ENCODE results near the gene ANTXR1. TPM values are rescaled to one million over a fixed set of nuclear protein-coding genes. Genes with fewer than 3 reads are reported as not detected.

Gene ANTXR1
- total RNA-seq, 3 donors from 2014 or later (not counting 1 experiment from before 2014, with no cell fraction given) = not detected

- Histone ChIP-seq H3K36me3 (ENCODE audit: control insufficient read depth, insufficient read depth, low read length) (no peaks in the 10 kb centered on the region), H3K4me3 (ENCODE audit: low read length) (no peak overlapping the region), H3K27me3 (ENCODE audit: control insufficient read depth, insufficient read depth, low read length) (peaks cover 3% of the 10 kb centered on the region), H3K9me3 (ENCODE audit: control insufficient read depth, insufficient read depth, low read length) (no peaks in the 10 kb centered on the region), H3K4me1 (ENCODE audit: control insufficient read depth, insufficient read depth, low read length) (no peaks in the 10 kb centered on the region), H3K27ac (ENCODE audit: low read length) (no peak overlapping the region)
- no peak overlapping the region for H3K4me3 Mint-ChIP-seq
- no peak overlapping the region for H3K27ac Mint-ChIP-seq
- H3K4me1 Mint-ChIP-seq = no peaks in the 10 kb centered on the region
- DNase-seq (no peak), ATAC-seq (no peak)
- no peaks in the 10 kb centered on the region for H3K36me3 Mint-ChIP-seq
- no peak for TF ChIP-seq CTCF (IDR thresholded peaks at IDR 0.05)
- H3K27me3 Mint-ChIP-seq (ENCODE audit: low read depth in 2 of 2) = peaks cover 30 to 44% of the 10 kb centered on the region in 2 donors
- intact Hi-C loops (cut with micrococcal nuclease) = no loop called here
- WGBS (ENCODE audit: insufficient coverage) = 100% methylated on average over 1 of the region's 1 CpG
- no peaks in the 10 kb centered on the region for H3K9me3 Mint-ChIP-seq
Measured at GRCh38 chr2:69250981-69251380, 238.0 kb downstream of the ANTXR1 start.

- intact Hi-C loops (cut with micrococcal nuclease) = no loop called here
- peaks cover 37 to 50% of the 10 kb centered on the region in 2 donors for H3K27me3 Mint-ChIP-seq (ENCODE audit: low read depth in 2 of 2)
- 100% methylated on average over 2 of the region's 2 CpGs for WGBS (ENCODE audit: insufficient coverage)
Measured at GRCh38 chr2:69251943-69252342, 239.0 kb downstream of the ANTXR1 start.

GRCh38 chr2:69253112-69253511, 240.1 kb downstream of the ANTXR1 start:
- no peak overlapping the region for H3K4me3 ChIP-seq (ENCODE audit: low read length)
- no peaks in the 10 kb centered on the region for H3K4me1 ChIP-seq (ENCODE audit: control insufficient read depth, insufficient read depth, low read length)
- no peak for TF ChIP-seq CTCF (IDR thresholded peaks at IDR 0.05)
- peaks cover 3% of the 10 kb centered on the region for H3K27me3 ChIP-seq (ENCODE audit: control insufficient read depth, insufficient read depth, low read length)
- H3K4me3 Mint-ChIP-seq = no peak overlapping the region
- H3K27ac ChIP-seq (ENCODE audit: low read length) = no peak overlapping the region
- H3K9me3 Mint-ChIP-seq = no peaks in the 10 kb centered on the region
- no peaks in the 10 kb centered on the region for H3K4me1 Mint-ChIP-seq
- DNase-seq (no peak), ATAC-seq (no peak)
- no peaks in the 10 kb centered on the region for H3K36me3 Mint-ChIP-seq
- peaks cover 40 to 48% of the 10 kb centered on the region in 2 donors for H3K27me3 Mint-ChIP-seq (ENCODE audit: low read depth in 2 of 2)
- H3K36me3 ChIP-seq (ENCODE audit: control insufficient read depth, insufficient read depth, low read length) = no peaks in the 10 kb centered on the region
- WGBS (ENCODE audit: insufficient coverage) = no CpG with 5 or more reads among the region's 2 CpGs
- H3K9me3 ChIP-seq (ENCODE audit: control insufficient read depth, insufficient read depth, low read length) = no peaks in the 10 kb centered on the region
- no peak overlapping the region for H3K27ac Mint-ChIP-seq
- intact Hi-C loops (cut with micrococcal nuclease) = no loop called here

More at GRCh38 chr2:69251943-69252342, 239.0 kb downstream of the ANTXR1 start:
- Mint-ChIP-seq H3K4me1 (no peaks in the 10 kb centered on the region), H3K36me3 (no peaks in the 10 kb centered on the region), H3K27ac (no peak overlapping the region), H3K9me3 (no peaks in the 10 kb centered on the region), H3K4me3 (no peak overlapping the region)
- Histone ChIP-seq H3K4me1 (ENCODE audit: control insufficient read depth, insufficient read depth, low read length) (no peaks in the 10 kb centered on the region), H3K9me3 (ENCODE audit: control insufficient read depth, insufficient read depth, low read length) (no peaks in the 10 kb centered on the region), H3K27ac (ENCODE audit: low read length) (no peak overlapping the region), H3K36me3 (ENCODE audit: control insufficient read depth, insufficient read depth, low read length) (no peaks in the 10 kb centered on the region), H3K4me3 (ENCODE audit: low read length) (no peak overlapping the region), H3K27me3 (ENCODE audit: control insufficient read depth, insufficient read depth, low read length) (peaks cover 3% of the 10 kb centered on the region)
- no peak for DNase-seq
- ATAC-seq = no peak
- TF ChIP-seq CTCF (IDR thresholded peaks at IDR 0.05) = no peak

GRCh38 chr2:69253611-69254301, 240.8 kb downstream of the ANTXR1 start:
- H3K36me3 Mint-ChIP-seq = peaks cover 5% of the 10 kb centered on the region
- DNase-seq (no peak), ATAC-seq (no peak)
- 91% methylated on average over 6 of the region's 8 CpGs for WGBS (ENCODE audit: insufficient coverage)
- H3K27ac ChIP-seq (ENCODE audit: low read length) = no peak overlapping the region
- no peak overlapping the region for H3K4me3 Mint-ChIP-seq
- H3K4me3 ChIP-seq (ENCODE audit: low read length) = no peak overlapping the region
- H3K9me3 Mint-ChIP-seq = peaks cover 2 to 3% of the 10 kb centered on the region in 2 donors
- no peaks in the 10 kb centered on the region for H3K36me3 ChIP-seq (ENCODE audit: control insufficient read depth, insufficient read depth, low read length)
- H3K9me3 ChIP-seq (ENCODE audit: control insufficient read depth, insufficient read depth, low read length) = no peaks in the 10 kb centered on the region
- no peak for TF ChIP-seq CTCF (IDR thresholded peaks at IDR 0.05)
- intact Hi-C loops (cut with micrococcal nuclease) = no loop called here
- no peaks in the 10 kb centered on the region for H3K4me1 Mint-ChIP-seq
- peaks cover 37 to 48% of the 10 kb centered on the region in 2 donors for H3K27me3 Mint-ChIP-seq (ENCODE audit: low read depth in 2 of 2)
- H3K27ac Mint-ChIP-seq = no peak overlapping the region
- H3K27me3 ChIP-seq (ENCODE audit: control insufficient read depth, insufficient read depth, low read length) = peaks cover 3% of the 10 kb centered on the region
- no peaks in the 10 kb centered on the region for H3K4me1 ChIP-seq (ENCODE audit: control insufficient read depth, insufficient read depth, low read length)
